DMS79 treated with DMSO at 0.1 percent for 48 hours (cell line): ENCODE results near the gene SCAMP3.
A peak's percentile ranks its signal among the peaks of the same experiment; 100 is the strongest.
"Not testable (repeated sequence)": the region's sequence is repeated elsewhere in the genome, so short reads cannot be mapped to it uniquely, and the experiment has no call there.

Experiments used
- DNase-seq: peaks from one replicate; lab custom pipeline; 2025; lab: John Stamatoyannopoulos, UW

SCAMP3 gene

GRCh38 chr1:155227261-155228095 lies 34.7 kb downstream of the SCAMP3 start:
- peak; percentile 98 for DNase-seq

DNA sequence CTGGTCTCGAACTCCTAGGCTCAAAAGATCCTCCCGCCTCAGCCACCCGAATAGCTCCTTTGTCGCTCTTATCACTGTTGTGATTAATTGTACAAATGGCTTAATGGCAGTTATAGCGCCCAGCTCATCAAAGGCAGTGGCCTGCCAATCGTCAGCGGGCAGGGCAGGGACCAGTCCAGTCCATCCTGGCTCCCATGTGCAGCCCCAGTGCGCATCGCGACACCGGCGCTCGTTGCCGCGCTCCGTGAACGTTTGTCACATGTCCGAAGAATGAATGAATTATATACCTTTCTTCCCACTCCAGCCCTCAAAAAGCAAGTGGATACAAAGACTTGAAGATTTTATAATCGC lies 35.3 kb downstream of the SCAMP3 start:
- DNase-seq: peak; percentile 72

DNA sequence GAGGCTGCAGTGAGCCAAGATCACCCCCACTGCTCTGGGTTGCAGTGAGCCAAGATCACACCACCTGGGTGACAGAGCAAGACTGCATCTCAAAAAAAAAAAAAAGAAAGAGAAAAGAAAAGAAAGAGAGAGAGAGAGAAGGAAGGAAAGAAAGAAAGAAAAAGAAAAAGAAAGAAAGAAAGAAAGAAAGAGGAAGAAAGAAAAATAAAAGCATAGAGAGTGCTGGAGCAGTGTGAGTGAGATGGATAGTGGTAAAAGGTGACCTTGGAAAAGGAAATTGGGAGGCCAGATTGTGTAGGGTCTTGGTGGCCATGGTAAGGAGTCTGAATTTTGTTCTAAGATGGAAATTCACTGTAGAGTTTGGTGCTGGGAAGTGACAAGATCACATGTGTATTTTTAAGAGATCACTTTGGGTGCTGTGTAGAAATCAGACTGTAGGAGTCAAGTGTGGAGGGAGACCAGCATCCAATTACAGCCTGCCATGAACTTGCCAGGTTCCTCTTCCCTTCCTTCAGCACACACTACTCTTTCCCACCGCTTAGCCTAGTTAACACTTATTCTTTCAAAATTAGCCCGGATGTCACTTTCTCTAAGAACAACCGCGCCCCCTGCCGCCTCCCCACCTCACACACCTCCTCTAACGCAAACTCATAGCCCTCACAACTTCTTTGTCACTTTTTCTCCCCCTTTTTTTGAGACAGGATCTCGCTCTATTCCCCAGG lies 35.8 kb downstream of the SCAMP3 start:
- DNase-seq: peak; percentile 88

DNA sequence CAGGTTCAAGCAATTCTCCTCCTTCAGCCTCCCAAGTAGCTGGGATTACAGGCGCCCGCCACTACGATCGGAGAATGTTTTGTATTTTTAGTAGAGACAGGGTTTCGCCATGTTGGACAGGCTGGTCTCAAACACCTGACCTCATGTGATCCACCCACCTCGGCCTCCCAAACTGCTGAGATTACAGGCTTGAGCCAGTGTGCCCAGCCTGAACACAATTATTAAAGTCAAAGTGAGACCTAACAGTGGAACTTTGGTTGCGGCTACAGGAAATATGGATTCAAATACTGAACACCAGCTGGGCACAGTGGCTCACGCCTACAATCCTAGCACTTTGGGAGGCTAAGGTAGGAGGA lies 36.8 kb downstream of the SCAMP3 start:
- not testable (repeated sequence) for DNase-seq

DNA sequence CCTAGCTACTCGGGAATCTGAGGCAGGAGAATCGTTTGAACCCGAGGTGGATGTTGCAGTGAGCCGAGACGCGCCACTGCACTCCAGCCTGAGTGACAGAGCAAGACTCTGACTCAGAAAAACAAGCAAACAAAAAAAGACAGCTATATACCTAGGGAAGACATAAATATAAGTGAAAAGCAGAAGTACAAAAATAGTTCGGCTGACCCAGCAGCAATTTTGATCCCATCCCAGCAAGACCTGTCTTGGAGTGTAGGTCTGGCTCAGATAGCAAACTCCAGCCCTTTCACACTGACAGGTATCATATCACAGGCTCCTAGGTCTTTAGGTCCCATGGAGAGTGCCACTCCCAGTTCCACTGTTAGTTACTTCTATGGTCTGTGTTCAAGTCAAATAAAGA lies 39.1 kb downstream of the SCAMP3 start:
- DNase-seq: no peak

DNA sequence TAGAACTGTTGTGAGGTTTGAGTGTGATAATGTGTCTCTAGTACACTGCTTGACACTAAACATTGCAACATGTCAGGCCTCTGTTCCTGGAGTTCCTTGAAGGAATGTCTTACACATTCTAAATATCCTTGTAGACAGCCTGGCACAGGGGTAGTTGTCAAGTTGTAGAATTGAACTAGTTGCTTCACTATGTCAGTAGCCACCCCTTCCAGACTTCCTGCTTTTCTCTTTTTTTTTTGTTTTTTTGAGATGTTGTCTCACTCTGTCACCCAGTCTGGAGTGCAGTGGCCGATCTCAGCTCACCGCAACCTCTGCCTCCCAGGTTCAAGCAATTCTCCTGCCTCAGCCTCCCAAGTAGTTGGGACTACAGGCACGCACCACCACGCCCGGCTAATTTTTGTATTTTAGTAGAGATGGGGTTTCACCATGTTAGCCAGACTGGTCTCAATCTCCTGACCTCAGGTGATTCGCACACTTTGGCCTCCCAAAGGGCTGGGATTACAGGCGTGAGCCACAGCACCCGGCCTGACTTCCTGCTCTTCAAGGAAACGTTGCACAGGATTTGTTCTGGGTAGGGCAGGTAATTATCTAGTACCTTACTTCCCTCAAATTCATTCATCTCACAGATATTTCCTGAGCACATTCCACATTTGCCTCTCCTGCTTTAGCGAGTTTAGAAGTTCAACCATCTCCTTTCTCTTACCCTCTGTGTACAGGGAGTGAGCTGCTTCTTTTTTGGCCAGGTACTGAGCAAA lies 41.8 kb downstream of the SCAMP3 start:
- DNase-seq: not testable (repeated sequence)

DNA sequence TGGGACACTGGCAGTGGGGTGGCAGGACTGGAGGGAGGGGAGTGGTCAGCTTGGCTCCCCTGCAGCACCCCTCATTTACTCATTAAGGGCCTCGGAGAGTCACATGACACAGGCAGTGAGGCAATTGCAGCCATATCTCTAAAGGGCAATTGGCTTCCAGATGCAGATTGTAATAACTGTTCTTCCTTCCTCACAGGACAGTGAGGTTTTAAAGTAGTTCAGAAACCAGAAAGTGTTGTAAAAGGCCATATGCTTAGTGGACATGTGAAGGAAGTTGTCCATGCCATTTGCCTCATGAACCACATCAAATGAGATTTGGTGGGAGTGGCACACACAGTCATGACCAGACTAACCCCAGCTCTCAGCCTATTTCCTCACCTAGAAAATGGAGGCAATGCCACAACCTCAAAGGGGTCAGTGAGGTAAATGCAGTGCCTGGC lies 42.5 kb downstream of the SCAMP3 start:
- DNase-seq: peak; percentile 9

DNA sequence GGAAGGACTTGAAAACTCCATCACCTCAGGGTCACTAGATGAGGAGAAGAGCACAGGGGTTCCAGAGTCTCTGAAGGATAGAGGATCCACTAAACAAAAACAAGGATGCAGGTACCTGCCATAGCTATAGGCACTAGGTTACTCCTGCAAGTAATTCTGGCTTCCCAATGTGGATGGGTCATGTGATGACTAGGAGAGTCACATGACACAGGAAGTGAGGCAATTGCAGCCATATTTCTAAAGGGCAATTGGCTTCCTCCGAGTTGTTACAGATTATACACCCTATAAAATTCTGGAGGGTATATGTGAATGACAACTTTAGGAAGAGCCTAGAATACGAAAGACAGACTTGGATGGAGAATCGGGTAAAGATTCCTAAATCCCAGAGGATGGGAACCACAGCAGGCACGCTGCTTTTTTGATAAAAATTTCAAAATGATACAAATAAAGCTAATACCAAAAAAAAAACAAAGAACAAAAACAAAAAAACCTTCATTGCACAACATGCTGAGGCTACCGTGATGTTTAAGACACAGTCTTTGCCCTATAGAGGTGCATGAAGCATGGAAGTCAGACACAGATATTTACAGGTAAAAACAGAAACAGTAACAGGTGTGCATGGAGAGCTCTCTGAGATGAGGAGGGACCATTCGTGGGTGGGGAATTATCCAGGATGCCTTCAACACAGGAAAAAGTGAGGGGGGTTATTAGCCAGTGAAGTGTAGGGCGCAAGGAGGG lies 43.1 kb downstream of the SCAMP3 start:
- DNase-seq: no peak

- DNase-seq: not testable (repeated sequence)
These were observed 47.5 kb downstream of the SCAMP3 start for GRCh38 chr1:155214702-155215101.

- DNase-seq: not testable (repeated sequence)
These were observed 50.1 kb downstream of the SCAMP3 start for GRCh38 chr1:155212051-155212440.

DNA sequence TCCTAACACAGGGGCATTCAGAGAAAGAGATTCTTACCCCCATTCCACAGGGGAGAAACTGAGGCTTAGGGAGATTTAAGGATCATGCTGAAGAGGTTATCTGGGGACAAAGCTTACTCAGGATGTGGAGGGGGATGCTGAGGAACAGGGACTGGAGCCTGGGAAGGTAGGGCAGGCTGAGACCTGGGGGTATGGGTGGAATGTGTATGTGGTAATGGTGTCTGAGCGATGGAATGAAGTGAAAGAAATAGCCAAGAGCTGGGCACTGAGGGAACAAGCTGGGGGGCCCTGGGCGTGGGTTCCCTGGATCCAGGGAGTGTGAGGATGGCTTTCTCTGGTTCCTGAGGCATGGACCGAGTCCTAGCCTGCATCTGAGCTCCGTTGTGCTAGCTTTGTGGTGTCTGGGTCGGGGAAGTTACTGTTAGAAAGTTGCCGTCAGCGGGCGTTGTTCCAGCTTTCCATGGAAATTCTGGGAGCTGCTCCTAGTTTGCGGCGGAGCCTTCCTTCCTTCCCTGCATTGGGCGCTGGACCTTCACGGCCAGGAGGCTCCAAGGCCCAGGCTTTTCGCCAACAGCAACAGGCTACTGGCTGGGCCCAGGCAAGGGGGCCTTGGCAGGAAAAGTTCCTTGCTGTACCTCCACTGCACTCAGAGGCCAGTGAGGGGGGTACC lies 50.6 kb downstream of the SCAMP3 start:
- not testable (repeated sequence) for DNase-seq

GRCh38 chr1:155210314-155211104 lies 51.7 kb downstream of the SCAMP3 start:
- no peak for DNase-seq

DNA sequence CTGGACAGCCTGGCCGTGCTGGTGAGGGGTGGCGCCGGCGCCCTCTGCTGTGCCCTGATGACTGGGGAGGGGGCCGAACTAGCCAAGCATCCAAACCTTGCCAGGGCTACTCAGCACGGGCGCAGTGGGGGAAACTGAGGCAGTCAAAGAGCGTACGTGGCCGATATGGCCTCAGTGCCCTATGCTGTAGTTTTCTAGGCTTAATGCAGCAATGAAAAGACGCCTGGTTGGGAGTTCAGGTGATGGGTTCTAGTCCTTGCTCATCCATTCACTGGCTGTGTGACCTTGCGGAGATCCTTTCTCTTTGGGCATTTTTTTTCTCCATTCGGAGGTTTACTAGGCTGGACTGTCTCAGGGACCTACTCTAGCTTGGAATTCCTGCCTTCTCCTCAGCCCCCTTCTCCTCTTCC lies 52.8 kb downstream of the SCAMP3 start:
- no peak for DNase-seq

DNA sequence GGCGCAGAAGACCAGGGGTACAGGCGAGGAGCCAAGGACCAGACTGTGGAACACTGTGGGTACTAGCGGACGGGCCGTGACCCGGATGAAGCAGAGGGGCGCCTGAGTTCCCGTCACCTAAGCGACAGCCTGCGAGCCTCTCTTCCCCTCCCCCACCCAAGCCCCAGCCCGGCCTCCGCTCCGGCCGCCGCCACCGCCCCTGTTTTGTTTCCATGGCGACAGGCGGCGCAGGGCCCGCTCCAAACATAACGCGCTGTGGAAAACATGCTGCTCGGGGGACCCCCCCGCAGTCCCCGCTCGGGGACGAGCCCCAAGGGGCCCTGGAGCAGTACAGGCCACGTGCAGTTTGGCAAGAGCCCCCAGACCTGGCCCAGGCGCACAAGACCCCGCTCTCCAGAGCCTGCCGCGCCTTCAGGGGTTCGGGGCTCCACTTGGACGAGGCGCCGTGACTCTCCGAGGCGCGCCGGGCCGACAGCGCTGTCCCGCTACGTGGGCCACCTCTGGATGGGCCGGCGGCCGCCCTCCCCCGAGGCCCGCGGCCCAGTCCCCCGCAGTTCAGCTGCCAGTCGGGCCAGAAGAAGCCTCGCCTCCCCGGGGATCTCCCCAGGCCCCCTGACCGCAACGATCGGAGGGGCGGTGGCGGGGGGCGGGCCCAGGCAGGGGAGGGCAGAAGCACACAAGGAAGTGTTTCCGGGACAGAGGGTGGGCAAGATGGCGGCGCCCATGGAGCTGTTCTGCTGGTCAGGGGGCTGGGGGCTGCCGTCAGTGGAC lies 53.4 kb downstream of the SCAMP3 start, which contains the start of gene MTX1:
Gene MTX1, plus strand, starts transcription at position 155 of the 771 bp plus-strand sequence. Its CDS starts 110 bp downstream, at position 265.
- DNase-seq: peak; percentile 70

- DNase-seq: peak; percentile 51
These were observed 54.2 kb downstream of the SCAMP3 start, which contains the start of gene THBS3 for GRCh38 chr1:155207806-155208540. THBS3 (minus strand) TSS chr1:155207897; CDS start chr1:155207876, 21 bp downstream.

DNA sequence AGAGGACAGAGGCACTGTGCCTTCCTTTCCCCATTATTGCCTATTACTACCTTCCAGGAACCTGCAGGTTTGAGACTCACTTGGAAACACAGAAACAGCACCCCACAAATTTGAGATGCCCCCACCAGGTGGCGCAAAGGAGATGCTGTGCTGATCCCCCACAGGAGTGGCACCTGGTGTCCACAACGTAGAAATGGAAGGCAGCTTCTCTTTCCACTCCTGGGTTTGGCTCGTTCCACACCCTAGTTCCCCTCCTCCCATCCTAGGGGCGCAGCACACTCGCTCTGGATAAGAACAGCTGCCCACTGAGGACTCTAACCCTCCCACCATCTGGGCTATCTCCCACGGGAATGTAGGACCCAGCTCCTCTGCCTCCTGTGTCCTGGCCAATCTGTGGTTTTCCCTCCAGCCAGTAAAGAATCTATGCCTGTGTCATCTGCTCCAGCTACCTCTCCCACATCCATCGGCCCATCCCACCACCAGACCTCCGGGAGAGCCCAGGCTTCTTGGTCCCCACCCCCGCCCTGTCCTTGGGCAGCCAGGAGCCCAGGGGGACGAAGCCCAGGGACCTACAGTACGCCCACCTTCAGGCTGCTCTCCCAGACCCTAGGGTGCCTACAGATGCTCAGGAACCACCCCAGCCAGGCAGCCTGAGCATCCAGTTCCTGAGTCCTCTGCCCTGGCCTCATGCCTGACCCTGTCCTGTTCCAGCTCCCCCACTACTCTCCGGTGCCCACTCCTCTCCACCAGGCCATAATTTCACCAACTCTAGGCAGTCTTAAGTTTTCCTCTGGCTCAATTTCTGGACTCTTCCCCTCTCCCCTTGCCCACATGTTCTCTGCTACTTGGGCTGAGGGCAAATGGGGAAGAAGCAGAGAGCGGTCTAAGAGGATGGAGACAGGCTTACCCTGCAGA lies 55.0 kb downstream of the SCAMP3 start:
- peak; percentile 68 for DNase-seq
